Fibroblast of villous mesenchyme (primary cell): ENCODE results near the gene ADRA2C. TPM values are rescaled to one million over a fixed set of nuclear protein-coding genes. Genes with fewer than 3 reads are reported as not detected.
A peak's percentile ranks its signal among the peaks of the same experiment; 100 is the strongest.

Experiments used
- DNase-seq: peaks from one replicate; pipeline ENCODE4 v3.0.0-alpha.2; 2010; ENCODE audit warnings: low read depth
- H3K4me3 ChIP-seq: 2 replicates; pipeline ENCODE4 v1.5.1; 2011; ENCODE audit warnings: low read depth, mild to moderate bottlenecking, low read length
- total RNA-seq: library from RNA; depleted of rRNA; stranded (reverse); fragments of >200 nt; gene quantifications from 2 replicates; pipeline ENCODE4 v1.2.3, GENCODE V29; 2012
- TF ChIP-seq, protein P1 (sequence below): IDR thresholded peaks from 2 replicates; pipeline ENCODE4 v1.5.1; 2012; ENCODE audit warnings: low read depth, mild to moderate bottlenecking, low read length; ENCODE audit not compliant: insufficient read depth

ADRA2C gene
- total RNA-seq, 1 donor = 2.2 TPM

DNA sequence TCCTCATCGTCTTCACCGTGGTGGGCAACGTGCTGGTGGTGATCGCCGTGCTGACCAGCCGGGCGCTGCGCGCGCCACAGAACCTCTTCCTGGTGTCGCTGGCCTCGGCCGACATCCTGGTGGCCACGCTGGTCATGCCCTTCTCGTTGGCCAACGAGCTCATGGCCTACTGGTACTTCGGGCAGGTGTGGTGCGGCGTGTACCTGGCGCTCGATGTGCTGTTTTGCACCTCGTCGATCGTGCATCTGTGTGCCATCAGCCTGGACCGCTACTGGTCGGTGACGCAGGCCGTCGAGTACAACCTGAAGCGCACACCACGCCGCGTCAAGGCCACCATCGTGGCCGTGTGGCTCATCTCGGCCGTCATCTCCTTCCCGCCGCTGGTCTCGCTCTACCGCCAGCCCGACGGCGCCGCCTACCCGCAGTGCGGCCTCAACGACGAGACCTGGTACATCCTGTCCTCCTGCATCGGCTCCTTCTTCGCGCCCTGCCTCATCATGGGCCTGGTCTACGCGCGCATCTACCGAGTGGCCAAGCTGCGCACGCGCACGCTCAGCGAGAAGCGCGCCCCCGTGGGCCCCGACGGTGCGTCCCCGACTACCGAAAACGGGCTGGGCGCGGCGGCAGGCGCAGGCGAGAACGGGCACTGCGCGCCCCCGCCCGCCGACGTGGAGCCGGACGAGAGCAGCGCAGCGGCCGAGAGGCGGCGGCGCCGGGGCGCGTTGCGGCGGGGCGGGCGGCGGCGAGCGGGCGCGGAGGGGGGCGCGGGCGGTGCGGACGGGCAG lies 792 bp downstream of the ADRA2C start:
- DNase-seq = peak; percentile 46
- TF ChIP-seq, protein P1, sequence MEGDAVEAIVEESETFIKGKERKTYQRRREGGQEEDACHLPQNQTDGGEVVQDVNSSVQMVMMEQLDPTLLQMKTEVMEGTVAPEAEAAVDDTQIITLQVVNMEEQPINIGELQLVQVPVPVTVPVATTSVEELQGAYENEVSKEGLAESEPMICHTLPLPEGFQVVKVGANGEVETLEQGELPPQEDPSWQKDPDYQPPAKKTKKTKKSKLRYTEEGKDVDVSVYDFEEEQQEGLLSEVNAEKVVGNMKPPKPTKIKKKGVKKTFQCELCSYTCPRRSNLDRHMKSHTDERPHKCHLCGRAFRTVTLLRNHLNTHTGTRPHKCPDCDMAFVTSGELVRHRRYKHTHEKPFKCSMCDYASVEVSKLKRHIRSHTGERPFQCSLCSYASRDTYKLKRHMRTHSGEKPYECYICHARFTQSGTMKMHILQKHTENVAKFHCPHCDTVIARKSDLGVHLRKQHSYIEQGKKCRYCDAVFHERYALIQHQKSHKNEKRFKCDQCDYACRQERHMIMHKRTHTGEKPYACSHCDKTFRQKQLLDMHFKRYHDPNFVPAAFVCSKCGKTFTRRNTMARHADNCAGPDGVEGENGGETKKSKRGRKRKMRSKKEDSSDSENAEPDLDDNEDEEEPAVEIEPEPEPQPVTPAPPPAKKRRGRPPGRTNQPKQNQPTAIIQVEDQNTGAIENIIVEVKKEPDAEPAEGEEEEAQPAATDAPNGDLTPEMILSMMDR = peak; percentile 18
- peak overlapping the region; percentile 55 for H3K4me3 ChIP-seq

DNA sequence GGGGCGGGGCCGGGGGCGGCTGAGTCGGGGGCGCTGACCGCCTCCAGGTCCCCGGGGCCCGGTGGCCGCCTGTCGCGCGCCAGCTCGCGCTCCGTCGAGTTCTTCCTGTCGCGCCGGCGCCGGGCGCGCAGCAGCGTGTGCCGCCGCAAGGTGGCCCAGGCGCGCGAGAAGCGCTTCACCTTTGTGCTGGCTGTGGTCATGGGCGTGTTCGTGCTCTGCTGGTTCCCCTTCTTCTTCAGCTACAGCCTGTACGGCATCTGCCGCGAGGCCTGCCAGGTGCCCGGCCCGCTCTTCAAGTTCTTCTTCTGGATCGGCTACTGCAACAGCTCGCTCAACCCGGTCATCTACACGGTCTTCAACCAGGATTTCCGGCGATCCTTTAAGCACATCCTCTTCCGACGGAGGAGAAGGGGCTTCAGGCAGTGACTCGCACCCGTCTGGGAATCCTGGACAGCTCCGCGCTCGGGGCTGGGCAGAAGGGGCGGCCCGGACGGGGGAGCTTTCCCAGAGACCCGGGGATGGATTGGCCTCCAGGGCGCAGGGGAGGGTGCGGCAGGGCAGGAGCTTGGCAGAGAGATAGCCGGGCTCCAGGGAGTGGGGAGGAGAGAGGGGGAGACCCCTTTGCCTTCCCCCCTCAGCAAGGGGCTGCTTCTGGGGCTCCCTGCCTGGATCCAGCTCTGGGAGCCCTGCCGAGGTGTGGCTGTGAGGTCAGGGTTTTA lies 1.5 kb downstream of the ADRA2C start:
- TF ChIP-seq, protein P1 = no peak
- peak overlapping the region; percentile 51 for H3K4me3 ChIP-seq
- peak; percentile 27 for DNase-seq

DNA sequence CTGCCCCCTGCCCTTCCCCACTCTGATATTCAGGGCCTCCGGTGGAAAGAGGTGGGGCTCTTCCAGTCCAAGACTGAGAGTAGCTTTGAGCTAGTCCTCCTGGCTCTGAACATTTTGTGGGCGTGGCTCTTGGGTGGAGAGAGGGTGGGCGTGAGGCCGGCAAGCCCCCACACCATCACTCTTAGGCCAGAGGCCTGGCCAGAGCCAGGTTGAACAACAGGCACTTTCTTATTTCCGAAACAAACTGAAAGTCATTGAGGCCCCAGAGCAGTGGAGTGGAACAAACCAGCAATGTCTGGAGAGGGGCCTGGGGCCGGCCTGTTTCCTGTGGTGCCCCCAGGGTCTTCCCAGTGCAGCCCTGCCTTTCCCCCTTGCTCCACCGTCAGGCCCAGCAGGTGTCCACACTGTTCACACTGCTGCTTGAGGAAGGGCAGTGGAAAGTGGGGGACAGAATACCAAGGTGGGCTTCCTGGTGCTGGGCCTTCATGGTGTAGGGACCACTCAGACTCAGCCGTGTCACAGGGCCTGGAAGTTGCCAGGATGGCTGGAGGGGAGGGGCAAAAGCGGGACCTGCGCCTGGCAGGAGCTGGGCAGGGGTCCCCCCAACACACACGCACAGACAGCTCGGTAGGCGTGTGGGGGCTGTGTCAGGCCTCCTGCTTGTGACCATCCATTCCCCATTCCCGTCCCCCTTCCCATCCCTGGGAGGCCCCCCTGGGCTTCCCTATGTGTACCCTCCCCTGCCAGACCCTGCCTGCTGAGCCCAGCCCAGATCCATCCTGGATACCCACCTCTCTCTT lies 2.9 kb downstream of the ADRA2C start:
- DNase-seq = no peak
- peak overlapping the region; percentile 51 for H3K4me3 ChIP-seq
- TF ChIP-seq, protein P1 = no peak

DNA sequence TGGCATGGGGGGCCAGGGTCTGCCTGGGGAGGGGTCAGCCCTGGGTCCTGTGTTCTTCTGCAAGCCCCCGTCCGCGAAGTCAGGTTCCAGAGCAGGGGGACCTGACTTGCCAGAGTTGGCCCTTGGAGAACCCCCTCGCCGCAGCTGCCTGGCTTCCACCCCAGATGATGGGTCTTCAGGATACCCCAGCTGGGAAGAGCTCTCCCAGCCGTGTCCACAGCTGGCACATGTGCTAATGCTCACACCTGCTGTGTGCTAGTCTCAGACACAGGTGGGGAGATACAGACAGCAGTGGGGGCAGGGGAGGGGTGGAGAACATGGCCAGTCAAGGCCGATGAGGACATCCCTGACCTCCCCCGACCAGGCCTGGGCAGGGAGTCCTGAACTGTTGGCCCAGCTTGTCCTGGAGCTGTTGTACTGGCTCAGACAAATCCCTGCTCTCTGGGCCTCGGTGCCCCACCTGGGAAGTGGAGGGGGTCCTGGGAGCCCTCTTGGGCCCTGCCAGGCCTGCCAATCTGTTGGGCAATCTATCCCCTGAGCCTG lies 3.5 kb downstream of the ADRA2C start:
- no peak overlapping the region for H3K4me3 ChIP-seq
- TF ChIP-seq, protein P1 = no peak
- no peak for DNase-seq

DNA sequence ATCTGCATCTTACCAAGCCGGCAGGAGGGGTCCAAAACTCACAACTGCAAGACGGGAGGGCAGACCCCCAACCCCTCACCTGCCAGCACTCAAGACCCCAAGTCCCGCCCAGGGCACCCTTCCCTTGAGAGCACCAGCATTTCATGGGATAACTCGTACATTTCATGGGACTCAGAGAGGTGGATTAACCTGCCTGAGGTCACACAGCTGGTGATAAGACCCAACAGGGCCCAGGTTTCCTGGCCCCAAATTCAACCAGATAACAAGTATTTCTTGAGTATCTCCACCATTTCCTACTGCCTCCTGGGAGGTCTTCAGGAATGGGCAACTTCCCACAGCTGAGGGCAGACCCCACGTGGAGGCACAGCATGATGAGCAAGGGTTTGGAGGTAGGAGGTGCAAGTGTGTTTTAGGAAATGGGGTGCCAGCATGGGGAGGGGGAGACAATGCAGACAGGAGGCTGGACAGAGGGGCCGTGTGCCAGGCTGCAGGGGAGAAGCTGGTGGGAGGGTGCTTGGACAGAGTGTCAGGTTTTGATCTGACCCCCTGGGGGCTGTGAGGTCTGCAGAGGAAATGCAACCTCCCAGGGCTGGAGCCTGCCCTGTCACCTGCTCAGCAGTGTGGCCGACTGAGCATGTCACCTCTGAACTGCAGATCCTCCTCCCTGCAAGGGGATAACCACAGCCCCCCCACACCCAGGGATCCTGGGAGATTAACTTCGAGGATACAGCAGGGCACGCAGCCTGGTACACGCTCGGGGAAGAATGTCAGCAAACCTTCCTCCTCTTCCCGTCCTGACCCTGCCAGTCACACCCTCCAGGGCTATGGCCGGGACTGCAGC lies 4.4 kb downstream of the ADRA2C start:
- TF ChIP-seq, protein P1 = no peak
- no peak for DNase-seq
- H3K4me3 ChIP-seq = no peak overlapping the region

DNA sequence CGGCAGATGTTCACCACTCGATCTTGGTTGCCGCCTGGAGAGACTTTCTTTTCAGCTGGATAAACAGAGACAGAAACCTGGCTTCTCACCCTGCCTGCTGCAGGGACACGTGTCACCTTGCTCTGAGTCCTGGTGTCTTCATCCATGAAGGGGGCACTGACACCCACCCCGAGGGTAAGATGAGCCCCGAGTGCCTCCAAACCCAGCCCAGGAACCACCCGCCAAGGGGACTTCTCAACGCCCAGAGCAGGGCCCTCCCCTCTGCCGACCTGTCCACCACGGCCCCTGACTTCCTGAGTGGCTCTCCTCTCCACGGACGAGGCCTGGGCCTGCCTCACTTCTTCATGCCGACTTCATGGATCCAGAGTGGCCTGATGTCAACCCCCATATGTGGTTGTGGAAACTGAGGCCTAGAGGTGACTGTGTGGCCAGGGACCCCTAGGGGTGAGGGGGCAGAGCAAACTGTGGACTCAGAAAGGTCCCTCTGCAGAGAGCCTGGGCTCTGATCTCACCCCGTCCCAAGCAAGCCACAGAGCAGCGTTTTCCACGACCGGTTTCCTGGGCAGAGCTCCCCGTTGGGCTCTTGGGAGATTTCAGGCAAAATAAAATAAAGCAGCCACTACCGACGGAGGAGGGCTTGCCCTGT lies 5.1 kb downstream of the ADRA2C start:
- TF ChIP-seq, protein P1 = no peak
- H3K4me3 ChIP-seq = no peak overlapping the region
- DNase-seq = no peak
